Measurements from ENCODE around the gene SPACA6. TPM values are rescaled to one million over a fixed set of nuclear protein-coding genes. Genes with fewer than 3 reads are reported as not detected.

Gene SPACA6
- total RNA-seq, 1 experiment from 2014 or later = 18.9 TPM

DNA sequence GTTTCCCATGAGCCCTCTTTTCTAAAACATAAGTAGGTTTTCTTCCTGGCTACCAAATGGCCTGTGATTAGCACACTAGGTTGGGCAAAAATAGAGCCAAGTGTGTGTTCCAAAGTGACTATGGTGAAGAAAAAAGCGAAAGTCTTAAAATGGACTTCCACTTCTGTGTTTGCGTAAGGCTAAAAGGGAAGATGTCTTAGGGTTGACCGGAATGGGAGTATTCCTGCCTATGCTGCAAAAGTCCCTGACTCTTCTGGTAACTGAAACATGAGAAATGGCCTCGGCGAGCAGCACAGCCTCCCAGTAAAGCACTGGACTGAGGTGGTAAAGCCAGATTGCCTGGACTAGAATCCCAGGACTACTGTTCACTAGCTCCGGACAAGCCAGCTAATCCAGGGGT is 61.0 kb downstream of the SPACA6 start:
- Histone ChIP-seq H3K9me3 (ENCODE audit: control insufficient read depth, low read depth, low read length) (no peaks in the 10 kb centered on the region), H3K4me2 (ENCODE audit: insufficient read depth, insufficient read length, low read length) (no peak overlapping the region), H3K27me3 (ENCODE audit: insufficient read depth, low read length) (no peaks in the 10 kb centered on the region), H4K8ac (replicated peaks; ENCODE audit: insufficient read length, low read depth, low read length) (no peak overlapping the region), H2AFZ (ENCODE audit: low read length) (no peak overlapping the region), H3K14ac (ENCODE audit: insufficient read depth, low read length) (no peak overlapping the region), H3K56ac (ENCODE audit: insufficient read length, low read depth, low read length) (no peak overlapping the region), H2BK120ac (ENCODE audit: low read depth, low read length, poor library complexity, severe bottlenecking) (no peak overlapping the region), H4K91ac (ENCODE audit: insufficient read length, low read depth, low read length) (no peak overlapping the region), H4K20me1 (ENCODE audit: control insufficient read depth, insufficient read depth, insufficient read length) (no peaks in the 10 kb centered on the region), H3K79me1 (ENCODE audit: insufficient read depth, low read depth, low read length, poor library complexity, severe bottlenecking) (no peaks in the 10 kb centered on the region), H2AK5ac (ENCODE audit: insufficient read length, low read length) (no peak overlapping the region), H2BK12ac (ENCODE audit: insufficient read length, low read depth, low read length) (no peak overlapping the region), H2BK20ac (ENCODE audit: low read depth, low read length, poor library complexity, severe bottlenecking) (no peak overlapping the region), H2BK15ac (ENCODE audit: low read depth, low read length) (no peak overlapping the region), H3K27ac (ENCODE audit: insufficient read length, low read depth, low read length) (no peak overlapping the region), H2BK5ac (ENCODE audit: insufficient read length, low read length) (no peak overlapping the region), H3K4me1 (ENCODE audit: insufficient read depth, low read length) (no peaks in the 10 kb centered on the region), H3K23ac (ENCODE audit: insufficient read length, low read depth, low read length) (no peak overlapping the region), H3K4ac (ENCODE audit: low read depth, low read length) (no peak overlapping the region), H3T11ph (ENCODE audit: low read length) (no peak overlapping the region), H4K5ac (ENCODE audit: insufficient read length, low read depth, low read length) (no peak overlapping the region), H3K9ac (ENCODE audit: extremely low read depth, insufficient read length, low read length) (no peak overlapping the region), H3K18ac (ENCODE audit: insufficient read length, low read depth, low read length) (no peak overlapping the region), H3K23me2 (ENCODE audit: insufficient read length, low read depth, low read length, poor library complexity, severe bottlenecking) (no peaks in the 10 kb centered on the region), H3K79me2 (ENCODE audit: insufficient read depth, low read length) (no peaks in the 10 kb centered on the region)
- peaks cover 17% of the 10 kb centered on the region for H3K27me3 Mint-ChIP-seq (ENCODE audit: low read depth)
- no peaks in the 10 kb centered on the region for H3K4me1 Mint-ChIP-seq
- H3K27ac Mint-ChIP-seq = no peak overlapping the region
- DNase-seq = no peak
- H3K36me3 Mint-ChIP-seq (ENCODE audit: insufficient read depth in 1 of 3, low read depth in 3 of 3) = no peaks in the 10 kb centered on the region
- WGBS (ENCODE audit: extremely low coverage, insufficient read length, low lambda C conversion rate) = no CpG with 5 or more reads among the region's 6 CpGs
- TF ChIP-seq, protein P1, sequence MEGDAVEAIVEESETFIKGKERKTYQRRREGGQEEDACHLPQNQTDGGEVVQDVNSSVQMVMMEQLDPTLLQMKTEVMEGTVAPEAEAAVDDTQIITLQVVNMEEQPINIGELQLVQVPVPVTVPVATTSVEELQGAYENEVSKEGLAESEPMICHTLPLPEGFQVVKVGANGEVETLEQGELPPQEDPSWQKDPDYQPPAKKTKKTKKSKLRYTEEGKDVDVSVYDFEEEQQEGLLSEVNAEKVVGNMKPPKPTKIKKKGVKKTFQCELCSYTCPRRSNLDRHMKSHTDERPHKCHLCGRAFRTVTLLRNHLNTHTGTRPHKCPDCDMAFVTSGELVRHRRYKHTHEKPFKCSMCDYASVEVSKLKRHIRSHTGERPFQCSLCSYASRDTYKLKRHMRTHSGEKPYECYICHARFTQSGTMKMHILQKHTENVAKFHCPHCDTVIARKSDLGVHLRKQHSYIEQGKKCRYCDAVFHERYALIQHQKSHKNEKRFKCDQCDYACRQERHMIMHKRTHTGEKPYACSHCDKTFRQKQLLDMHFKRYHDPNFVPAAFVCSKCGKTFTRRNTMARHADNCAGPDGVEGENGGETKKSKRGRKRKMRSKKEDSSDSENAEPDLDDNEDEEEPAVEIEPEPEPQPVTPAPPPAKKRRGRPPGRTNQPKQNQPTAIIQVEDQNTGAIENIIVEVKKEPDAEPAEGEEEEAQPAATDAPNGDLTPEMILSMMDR (conservative IDR thresholded peaks at IDR 0.05) = no peak
- H3K9me3 Mint-ChIP-seq = peaks cover 32 to 71% of the 10 kb centered on the region in 2 experiments
- H3K4me3 Mint-ChIP-seq = no peak overlapping the region
